ENCODE data around the gene ABCA4.
A peak's percentile ranks its signal among the peaks of the same experiment; 100 is the strongest.

The ABCA4 gene

GRCh38 chr1:94069919-94070285 lies 51.0 kb downstream of the ABCA4 start:
- WGBS (ENCODE audit: extremely low coverage, insufficient coverage, insufficient read length), result no CpG with 5 or more reads among the region's 2 CpGs
- Histone ChIP-seq H3K4me3 (ENCODE audit: low read depth, low read length) (no peak overlapping the region), H3K36me3 (ENCODE audit: control insufficient read depth in 1 of 2, insufficient read depth in 2 of 2, low read length in 2 of 2) (no peaks in the 10 kb centered on the region), H2BK120ac (ENCODE audit: insufficient read depth, low read length, poor library complexity) (peak overlapping the region; percentile 19), H3K27ac (ENCODE audit: low read depth, low read length) (no peak overlapping the region), H3K79me1 (ENCODE audit: low read length) (peaks cover 19% of the 10 kb centered on the region), H3K4ac (ENCODE audit: low read depth, low read length) (no peak overlapping the region), H3K4me2 (ENCODE audit: low read length) (no peak overlapping the region), H3K4me1 (ENCODE audit: control insufficient read depth in 1 of 2, insufficient read depth in 2 of 2, low read length in 2 of 2) (peaks cover 8 to 16% of the 10 kb centered on the region in 2 experiments), H2AFZ (ENCODE audit: insufficient read depth, low read length, poor library complexity) (no peak overlapping the region), H3K9ac (ENCODE audit: low read length) (no peak overlapping the region), H4K8ac (ENCODE audit: low read depth, low read length) (no peak overlapping the region), H3K79me2 (ENCODE audit: control insufficient read depth, insufficient read depth, low read length, poor library complexity) (no peaks in the 10 kb centered on the region), H4K91ac (ENCODE audit: low read depth, low read length) (no peak overlapping the region), H3K23ac (ENCODE audit: low read length) (no peak overlapping the region), H2AK5ac (ENCODE audit: low read length) (no peak overlapping the region), H3K18ac (ENCODE audit: low read length) (no peak overlapping the region), H4K12ac (ENCODE audit: low read depth, low read length) (no peak overlapping the region), H3K9me3 (ENCODE audit: insufficient read depth, low read depth, low read length) (no peaks in the 10 kb centered on the region), H2BK5ac (ENCODE audit: low read depth, low read length, poor library complexity) (no peak overlapping the region), H3K14ac (ENCODE audit: low read length) (no peak overlapping the region), H3K27me3 (ENCODE audit: insufficient read depth, low read length) (no peaks in the 10 kb centered on the region), H2BK12ac (ENCODE audit: low read length) (peak overlapping the region; percentile 4)
- no peak for DNase-seq

GRCh38 chr1:94068999-94069918 lies 51.7 kb downstream of the ABCA4 start:
- peak overlapping the region; percentile 23 for H3K4ac ChIP-seq (ENCODE audit: low read depth, low read length)
- H3K4me3 ChIP-seq (ENCODE audit: low read depth, low read length), result no peak overlapping the region
- no peak overlapping the region for H3K4me2 ChIP-seq (ENCODE audit: low read length)
- no CpG with 5 or more reads among the region's 16 CpGs for WGBS (ENCODE audit: extremely low coverage, insufficient coverage, insufficient read length)
- H3K79me1 ChIP-seq (ENCODE audit: low read length), result peaks cover 25% of the 10 kb centered on the region
- H2BK5ac ChIP-seq (ENCODE audit: low read depth, low read length, poor library complexity), result peak overlapping the region; percentile 78
- H2BK12ac ChIP-seq (ENCODE audit: low read length), result peak overlapping the region; percentile 96
- H4K12ac ChIP-seq (ENCODE audit: low read depth, low read length), result no peak overlapping the region
- peak overlapping the region; percentile 90 for H2AK5ac ChIP-seq (ENCODE audit: low read length)
- H3K27ac ChIP-seq (ENCODE audit: low read depth, low read length), result no peak overlapping the region
- peaks cover 1% of the 10 kb centered on the region for H3K79me2 ChIP-seq (ENCODE audit: control insufficient read depth, insufficient read depth, low read length, poor library complexity)
- H4K91ac ChIP-seq (ENCODE audit: low read depth, low read length), result peak overlapping the region; percentile 84
- H2AFZ ChIP-seq (ENCODE audit: insufficient read depth, low read length, poor library complexity), result peak overlapping the region; percentile 57
- H3K27me3 ChIP-seq (ENCODE audit: insufficient read depth, low read length), result no peaks in the 10 kb centered on the region
- no peak for DNase-seq
- peak overlapping the region; percentile 65 for H4K8ac ChIP-seq (ENCODE audit: low read depth, low read length)
- H3K9ac ChIP-seq (ENCODE audit: low read length), result no peak overlapping the region
- no peaks in the 10 kb centered on the region for H3K36me3 ChIP-seq (ENCODE audit: control insufficient read depth in 1 of 2, insufficient read depth in 2 of 2, low read length in 2 of 2)
- peaks cover 12 to 21% of the 10 kb centered on the region in 2 experiments for H3K4me1 ChIP-seq (ENCODE audit: control insufficient read depth in 1 of 2, insufficient read depth in 2 of 2, low read length in 2 of 2)
- no peak overlapping the region for H3K23ac ChIP-seq (ENCODE audit: low read length)
- H3K14ac ChIP-seq (ENCODE audit: low read length), result peak overlapping the region; percentile 69
- H3K18ac ChIP-seq (ENCODE audit: low read length), result peak overlapping the region; percentile 76
- peaks cover 2% of the 10 kb centered on the region for H3K9me3 ChIP-seq (ENCODE audit: insufficient read depth, low read depth, low read length)
- peak overlapping the region; percentile 94 for H2BK120ac ChIP-seq (ENCODE audit: insufficient read depth, low read length, poor library complexity)

GRCh38 chr1:94068096-94068998 lies 52.6 kb downstream of the ABCA4 start:
- Histone ChIP-seq H3K4ac (ENCODE audit: low read depth, low read length) (peak overlapping the region; percentile 39), H3K18ac (ENCODE audit: low read length) (peak overlapping the region; percentile 76), H2BK12ac (ENCODE audit: low read length) (peak overlapping the region; percentile 96), H3K9me3 (ENCODE audit: insufficient read depth, low read depth, low read length) (peaks cover 2% of the 10 kb centered on the region), H3K27me3 (ENCODE audit: insufficient read depth, low read length) (no peaks in the 10 kb centered on the region), H3K79me2 (ENCODE audit: control insufficient read depth, insufficient read depth, low read length, poor library complexity) (peaks cover 2% of the 10 kb centered on the region), H3K4me1 (ENCODE audit: control insufficient read depth in 1 of 2, insufficient read depth in 2 of 2, low read length in 2 of 2) (peaks cover 15 to 25% of the 10 kb centered on the region in 2 experiments), H3K36me3 (ENCODE audit: control insufficient read depth in 1 of 2, insufficient read depth in 2 of 2, low read length in 2 of 2) (no peaks in the 10 kb centered on the region), H2AFZ (ENCODE audit: insufficient read depth, low read length, poor library complexity) (peak overlapping the region; percentile 57), H3K27ac (ENCODE audit: low read depth, low read length) (no peak overlapping the region), H2BK120ac (ENCODE audit: insufficient read depth, low read length, poor library complexity) (peak overlapping the region; percentile 94), H3K9ac (ENCODE audit: low read length) (no peak overlapping the region), H4K12ac (ENCODE audit: low read depth, low read length) (no peak overlapping the region), H2AK5ac (ENCODE audit: low read length) (peak overlapping the region; percentile 90), H3K23ac (ENCODE audit: low read length) (no peak overlapping the region), H3K79me1 (ENCODE audit: low read length) (peaks cover 32% of the 10 kb centered on the region), H2BK5ac (ENCODE audit: low read depth, low read length, poor library complexity) (peak overlapping the region; percentile 78), H3K14ac (ENCODE audit: low read length) (peak overlapping the region; percentile 69), H3K4me2 (ENCODE audit: low read length) (no peak overlapping the region), H4K8ac (ENCODE audit: low read depth, low read length) (peak overlapping the region; percentile 65), H4K91ac (ENCODE audit: low read depth, low read length) (peak overlapping the region; percentile 84), H3K4me3 (ENCODE audit: low read depth, low read length) (no peak overlapping the region)
- no CpG with 5 or more reads among the region's 6 CpGs for WGBS (ENCODE audit: extremely low coverage, insufficient coverage, insufficient read length)
- peak; percentile 72 to 86 for DNase-seq

GRCh38 chr1:94067196-94067595 lies 53.8 kb downstream of the ABCA4 start:
- H2AFZ ChIP-seq (ENCODE audit: insufficient read depth, low read length, poor library complexity), result no peak overlapping the region
- H3K23ac ChIP-seq (ENCODE audit: low read length), result no peak overlapping the region
- DNase-seq, result no peak
- H2AK5ac ChIP-seq (ENCODE audit: low read length), result no peak overlapping the region
- H3K4me3 ChIP-seq (ENCODE audit: low read depth, low read length), result no peak overlapping the region
- no peak overlapping the region for H2BK120ac ChIP-seq (ENCODE audit: insufficient read depth, low read length, poor library complexity)
- no peak overlapping the region for H4K91ac ChIP-seq (ENCODE audit: low read depth, low read length)
- no CpG with 5 or more reads among the region's 3 CpGs for WGBS (ENCODE audit: extremely low coverage, insufficient coverage, insufficient read length)
- H3K18ac ChIP-seq (ENCODE audit: low read length), result no peak overlapping the region
- peaks cover 42% of the 10 kb centered on the region for H3K79me1 ChIP-seq (ENCODE audit: low read length)
- H3K79me2 ChIP-seq (ENCODE audit: control insufficient read depth, insufficient read depth, low read length, poor library complexity), result peaks cover 8% of the 10 kb centered on the region
- peaks cover 2% of the 10 kb centered on the region for H3K9me3 ChIP-seq (ENCODE audit: insufficient read depth, low read depth, low read length)
- no peak overlapping the region for H3K4me2 ChIP-seq (ENCODE audit: low read length)
- H2BK5ac ChIP-seq (ENCODE audit: low read depth, low read length, poor library complexity), result no peak overlapping the region
- H3K14ac ChIP-seq (ENCODE audit: low read length), result no peak overlapping the region
- no peaks in the 10 kb centered on the region for H3K36me3 ChIP-seq (ENCODE audit: control insufficient read depth in 1 of 2, insufficient read depth in 2 of 2, low read length in 2 of 2)
- no peak overlapping the region for H2BK12ac ChIP-seq (ENCODE audit: low read length)
- H3K4ac ChIP-seq (ENCODE audit: low read depth, low read length), result no peak overlapping the region
- no peak overlapping the region for H4K8ac ChIP-seq (ENCODE audit: low read depth, low read length)
- peaks cover 22 to 34% of the 10 kb centered on the region in 2 experiments for H3K4me1 ChIP-seq (ENCODE audit: control insufficient read depth in 1 of 2, insufficient read depth in 2 of 2, low read length in 2 of 2)
- H3K27ac ChIP-seq (ENCODE audit: low read depth, low read length), result no peak overlapping the region
- H3K9ac ChIP-seq (ENCODE audit: low read length), result no peak overlapping the region
- no peak overlapping the region for H4K12ac ChIP-seq (ENCODE audit: low read depth, low read length)
- no peaks in the 10 kb centered on the region for H3K27me3 ChIP-seq (ENCODE audit: insufficient read depth, low read length)
